ENCODE data around the gene EPHB1. TPM values are rescaled to one million over a fixed set of nuclear protein-coding genes. Genes with fewer than 3 reads are reported as not detected.

Gene EPHB1
- total and polyA plus RNA-seq, 2 of the 13 experiments (the other 11 are each of a cell fraction or from before 2014, with no cell fraction given): 0.07 to 0.21 TPM

GRCh38 chr3:134777341-134777740 lies 17.7 kb upstream of the EPHB1 start:
- no peak overlapping the region for H3K9ac ChIP-seq (ENCODE audit: insufficient read depth, low read depth, low read length)
- H2AFZ ChIP-seq (ENCODE audit: low read length): no peak overlapping the region
- H3K79me2 ChIP-seq (ENCODE audit: insufficient read depth, low read length): no peaks in the 10 kb centered on the region
- 31% methylated on average over 5 of the region's 5 CpGs for WGBS (ENCODE audit: low lambda C conversion rate)
- no peaks in the 10 kb centered on the region for H3K9me3 ChIP-seq (ENCODE audit: low read length)
- H3K4me2 ChIP-seq (ENCODE audit: low read depth, low read length): no peak overlapping the region
- ChIA-PET POLR2A (no interaction called here), CTCF (ENCODE audit: low intra/inter-chr PET ratio, low total read pairs) (no interaction called here)
- H3K27me3 ChIP-seq (ENCODE audit: control insufficient read depth in 1 of 2, insufficient read depth in 2 of 2, low read length in 2 of 2): 0 out of 5 replicates have a peak, but pooled peaks cover 0 to 2% of the 10 kb centered on the region in 2 experiments
- H4K20me1 ChIP-seq (ENCODE audit: insufficient read depth, low read length): no peaks in the 10 kb centered on the region
- no peak for DNase-seq (ENCODE audit: low spot score)
- TF ChIP-seq ZSCAN25 (CRISPR knock-in tag; IDR thresholded peaks at IDR 0.05): no peak
- TF ChIP-seq FOSL1 (CRISPR knock-in tag; IDR thresholded peaks at IDR 0.05; ENCODE audit: borderline replicate concordance): no peak
- no peak for TF ChIP-seq ZNF317 (CRISPR knock-in tag; IDR thresholded peaks at IDR 0.05)
- no peak for TF ChIP-seq ZNF205 (CRISPR knock-in tag; IDR thresholded peaks at IDR 0.05)
- TF ChIP-seq NFKB2 (CRISPR knock-in tag; IDR thresholded peaks at IDR 0.05; ENCODE audit: borderline replicate concordance): no peak
- no peak for TF ChIP-seq HIVEP1 (CRISPR knock-in tag; IDR thresholded peaks at IDR 0.05)
- TF ChIP-seq ZNF777 (CRISPR knock-in tag; IDR thresholded peaks at IDR 0.05): no peak
- TF ChIP-seq ATF3 (CRISPR knock-in tag; IDR thresholded peaks at IDR 0.05): no peak
- TF ChIP-seq EP300 (IDR thresholded peaks at IDR 0.05; ENCODE audit: low read depth in 2 of 2, low read length in 2 of 2): no peak
- no peak for TF ChIP-seq EP300 (CRISPR knock-in tag; IDR thresholded peaks at IDR 0.05; ENCODE audit: borderline replicate concordance)
- TF ChIP-seq CTCF (CRISPR knock-in tag; IDR thresholded peaks at IDR 0.05): no peak
- no peaks in the 10 kb centered on the region for H3K36me3 ChIP-seq (replicated peaks in 1 of 2; ENCODE audit: control insufficient read depth in 1 of 2, insufficient read depth in 2 of 2, low read length in 2 of 2)
- intact Hi-C loops (cut with micrococcal nuclease; ENCODE audit: unreplicated experiment): no loop called here
- in situ Hi-C loops (cut with HindIII; ENCODE audit: extremely low pct_ligation_motif_present, low pct_unique_long_range_greater_than_20kb): no loop called here
- no TSS peak for BruUV-seq (replicated peaks)
- H3K27ac ChIP-seq (ENCODE audit: extremely low read length, insufficient read depth, low read length): no peak overlapping the region
- no peak for FAIRE-seq
- no peak overlapping the region for H3K4me3 ChIP-seq (replicated peaks in 1 of 3; ENCODE audit: insufficient read depth in 1 of 3, low read depth in 2 of 3, low read length in 3 of 3)
- H3K4me1 ChIP-seq (ENCODE audit: insufficient read depth, low read length): no peaks in the 10 kb centered on the region
- no peak for ATAC-seq
